ENCODE measurements around the gene ZNF350. TPM values are rescaled to one million over a fixed set of nuclear protein-coding genes. Genes with fewer than 3 reads are reported as not detected.

The ZNF350 gene
- total and polyA plus RNA-seq, 2 donors (not counting 3 experiments of a cell fraction or from before 2014, with no cell fraction given), result 2.6 to 9.8 TPM

- Histone ChIP-seq H3K4me3 (replicated peaks in 1 of 3; ENCODE audit: insufficient read depth in 1 of 3, low read depth in 1 of 3, low read length in 3 of 3) (no peak overlapping the region), H3K4me1 (ENCODE audit: control insufficient read depth, extremely low read depth, insufficient read depth, low read length) (no peaks in the 10 kb centered on the region), H4K20me1 (replicated peaks; ENCODE audit: control insufficient read depth, extremely low read depth, insufficient read depth, low read length) (no peaks in the 10 kb centered on the region), H3K9ac (replicated peaks; ENCODE audit: extremely low read depth, insufficient read depth, low read length) (no peak overlapping the region), H3K4me2 (ENCODE audit: insufficient read depth, low read length) (no peak overlapping the region), H3K36me3 (ENCODE audit: control insufficient read depth in 2 of 2, extremely low read depth in 1 of 2, insufficient read depth in 2 of 2, low read length in 2 of 2) (peaks cover 5 to 7% of the 10 kb centered on the region in 2 experiments), H3K79me2 (ENCODE audit: control insufficient read depth, insufficient read depth, low read length) (no peaks in the 10 kb centered on the region), H3K9me3 (replicated peaks; ENCODE audit: control insufficient read depth, insufficient read depth, low read length) (peaks cover 19% of the 10 kb centered on the region), H3K27me3 (ENCODE audit: control insufficient read depth in 2 of 2, insufficient read depth in 2 of 2, low read length in 2 of 2) (no peaks in the 10 kb centered on the region), H3K9me1 (replicated peaks; ENCODE audit: control insufficient read depth, extremely low read depth, insufficient read depth, low read length) (no peaks in the 10 kb centered on the region), H2AFZ (ENCODE audit: low read depth, low read length) (no peak overlapping the region), H3K27ac (ENCODE audit: insufficient read depth, low read depth, low read length) (no peak overlapping the region)
- CTCF ChIA-PET, result interaction anchor here (0.6 kb wide), 1 partner anchor 195 kb away, joined by 3 read pairs; the partner anchor contains the start of gene PPP2R1A
- intact Hi-C loops (cut with micrococcal nuclease) (no loop called here), dilution Hi-C loops (cut with MboI; ENCODE audit: extremely low pct_ligation_motif_present, low sequenced_read_pairs) (no loop called here)
- no TSS peak for BruUV-seq (replicated peaks)
- TF ChIP-seq MYC (IDR thresholded peaks at IDR 0.05; ENCODE audit: low read depth, low read length) (no peak), JUN (IDR thresholded peaks at IDR 0.05; ENCODE audit: borderline replicate concordance, insufficient read depth, insufficient read length, low read depth) (no peak), POLR2A (IDR thresholded peaks at IDR 0.05; ENCODE audit: low read depth, low read length) (no peak), POLR2AphosphoS5 (IDR thresholded peaks at IDR 0.05; ENCODE audit: insufficient read depth, low read depth, low read length) (no peak)
- POLR2A ChIA-PET, result no interaction called here
- DNase-seq (ENCODE audit: low read depth, low spot score), result no peak
- no peak for FAIRE-seq
These were observed 7.5 kb upstream of the ZNF350 start for GRCh38 chr19:51994048-51994644.

DNA sequence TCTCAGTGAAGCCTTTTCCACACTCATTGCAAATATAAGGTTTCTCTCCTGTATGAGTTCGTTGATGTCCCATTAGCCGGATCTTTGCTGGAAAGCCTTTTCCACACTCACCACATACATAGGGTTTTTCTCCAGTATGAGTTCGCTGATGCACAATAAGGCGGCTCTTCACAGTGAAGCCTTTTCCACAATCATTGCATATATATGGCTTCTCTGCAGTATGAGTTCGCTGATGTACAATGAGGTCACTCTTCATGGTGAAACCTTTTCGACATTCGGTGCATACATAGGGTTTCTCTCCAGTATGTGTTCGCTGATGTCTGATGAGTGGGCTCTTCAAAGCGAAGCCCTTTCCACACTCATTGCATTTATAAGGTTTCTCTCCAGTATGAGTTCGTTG, 6.8 kb upstream of the ZNF350 start:
- H3K4me2 ChIP-seq (ENCODE audit: insufficient read depth, low read length), result no peak overlapping the region
- H3K36me3 ChIP-seq (ENCODE audit: control insufficient read depth in 2 of 2, extremely low read depth in 1 of 2, insufficient read depth in 2 of 2, low read length in 2 of 2), result peaks cover 3 to 6% of the 10 kb centered on the region in 2 experiments
- no peaks in the 10 kb centered on the region for H3K27me3 ChIP-seq (ENCODE audit: control insufficient read depth in 2 of 2, insufficient read depth in 2 of 2, low read length in 2 of 2)
- no peak overlapping the region for H2AFZ ChIP-seq (ENCODE audit: low read depth, low read length)
- no peaks in the 10 kb centered on the region for H3K4me1 ChIP-seq (ENCODE audit: control insufficient read depth, extremely low read depth, insufficient read depth, low read length)
- ChIA-PET POLR2A (no interaction called here), CTCF (no interaction called here)
- no peak for DNase-seq (ENCODE audit: low read depth, low spot score)
- BruUV-seq (replicated peaks), result no TSS peak
- no peaks in the 10 kb centered on the region for H3K79me2 ChIP-seq (ENCODE audit: control insufficient read depth, insufficient read depth, low read length)
- no peaks in the 10 kb centered on the region for H3K9me1 ChIP-seq (replicated peaks; ENCODE audit: control insufficient read depth, extremely low read depth, insufficient read depth, low read length)
- no peak overlapping the region for H3K4me3 ChIP-seq (replicated peaks in 1 of 3; ENCODE audit: insufficient read depth in 1 of 3, low read depth in 1 of 3, low read length in 3 of 3)
- H3K27ac ChIP-seq (ENCODE audit: insufficient read depth, low read depth, low read length), result no peak overlapping the region
- TF ChIP-seq MAX (IDR thresholded peaks at IDR 0.05; ENCODE audit: insufficient read depth, insufficient read length), result no peak
- TF ChIP-seq GATA2 (IDR thresholded peaks at IDR 0.05; ENCODE audit: insufficient read depth, insufficient read length, low read depth, low read length), result no peak
- no peak for TF ChIP-seq JUN (IDR thresholded peaks at IDR 0.05; ENCODE audit: borderline replicate concordance, insufficient read depth, insufficient read length, low read depth)
- no peak for TF ChIP-seq POLR2AphosphoS5 (IDR thresholded peaks at IDR 0.05; ENCODE audit: insufficient read depth, low read depth, low read length)
- TF ChIP-seq FOS (IDR thresholded peaks at IDR 0.05; ENCODE audit: borderline replicate concordance, insufficient read depth, low read length), result no peak
- TF ChIP-seq EZH2 (IDR thresholded peaks at IDR 0.05; ENCODE audit: borderline replicate concordance, low read depth, low read length, severe bottlenecking), result no peak
- TF ChIP-seq, protein P1, sequence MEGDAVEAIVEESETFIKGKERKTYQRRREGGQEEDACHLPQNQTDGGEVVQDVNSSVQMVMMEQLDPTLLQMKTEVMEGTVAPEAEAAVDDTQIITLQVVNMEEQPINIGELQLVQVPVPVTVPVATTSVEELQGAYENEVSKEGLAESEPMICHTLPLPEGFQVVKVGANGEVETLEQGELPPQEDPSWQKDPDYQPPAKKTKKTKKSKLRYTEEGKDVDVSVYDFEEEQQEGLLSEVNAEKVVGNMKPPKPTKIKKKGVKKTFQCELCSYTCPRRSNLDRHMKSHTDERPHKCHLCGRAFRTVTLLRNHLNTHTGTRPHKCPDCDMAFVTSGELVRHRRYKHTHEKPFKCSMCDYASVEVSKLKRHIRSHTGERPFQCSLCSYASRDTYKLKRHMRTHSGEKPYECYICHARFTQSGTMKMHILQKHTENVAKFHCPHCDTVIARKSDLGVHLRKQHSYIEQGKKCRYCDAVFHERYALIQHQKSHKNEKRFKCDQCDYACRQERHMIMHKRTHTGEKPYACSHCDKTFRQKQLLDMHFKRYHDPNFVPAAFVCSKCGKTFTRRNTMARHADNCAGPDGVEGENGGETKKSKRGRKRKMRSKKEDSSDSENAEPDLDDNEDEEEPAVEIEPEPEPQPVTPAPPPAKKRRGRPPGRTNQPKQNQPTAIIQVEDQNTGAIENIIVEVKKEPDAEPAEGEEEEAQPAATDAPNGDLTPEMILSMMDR (IDR thresholded peaks at IDR 0.05; ENCODE audit: extremely low read depth in 1 of 2, insufficient read depth in 1 of 2, low read depth in 1 of 2, low read length in 2 of 2), result no peak
- no peak for TF ChIP-seq MYC (IDR thresholded peaks at IDR 0.05; ENCODE audit: low read depth, low read length)
- TF ChIP-seq POLR2A (IDR thresholded peaks at IDR 0.05; ENCODE audit: low read depth, low read length), result no peak
- intact Hi-C loops (cut with micrococcal nuclease) (no loop called here), dilution Hi-C loops (cut with MboI; ENCODE audit: extremely low pct_ligation_motif_present, low sequenced_read_pairs) (no loop called here)
- no peak for FAIRE-seq
- H4K20me1 ChIP-seq (replicated peaks; ENCODE audit: control insufficient read depth, extremely low read depth, insufficient read depth, low read length), result no peaks in the 10 kb centered on the region
- H3K9me3 ChIP-seq (replicated peaks; ENCODE audit: control insufficient read depth, insufficient read depth, low read length), result peaks cover 19% of the 10 kb centered on the region
- no peak overlapping the region for H3K9ac ChIP-seq (replicated peaks; ENCODE audit: extremely low read depth, insufficient read depth, low read length)

Data from endothelial cell of umbilical vein (primary cell).